ENCODE data around the gene UTP4. TPM values are rescaled to one million over a fixed set of nuclear protein-coding genes. Genes with fewer than 3 reads are reported as not detected.
"Not testable (repeated sequence)": the region's sequence is repeated elsewhere in the genome, so short reads cannot be mapped to it uniquely, and the experiment has no call there.

The UTP4 gene
- total and polyA plus RNA-seq, 11 donors, result 11.8 to 38.2 (median 28.3) TPM

DNA sequence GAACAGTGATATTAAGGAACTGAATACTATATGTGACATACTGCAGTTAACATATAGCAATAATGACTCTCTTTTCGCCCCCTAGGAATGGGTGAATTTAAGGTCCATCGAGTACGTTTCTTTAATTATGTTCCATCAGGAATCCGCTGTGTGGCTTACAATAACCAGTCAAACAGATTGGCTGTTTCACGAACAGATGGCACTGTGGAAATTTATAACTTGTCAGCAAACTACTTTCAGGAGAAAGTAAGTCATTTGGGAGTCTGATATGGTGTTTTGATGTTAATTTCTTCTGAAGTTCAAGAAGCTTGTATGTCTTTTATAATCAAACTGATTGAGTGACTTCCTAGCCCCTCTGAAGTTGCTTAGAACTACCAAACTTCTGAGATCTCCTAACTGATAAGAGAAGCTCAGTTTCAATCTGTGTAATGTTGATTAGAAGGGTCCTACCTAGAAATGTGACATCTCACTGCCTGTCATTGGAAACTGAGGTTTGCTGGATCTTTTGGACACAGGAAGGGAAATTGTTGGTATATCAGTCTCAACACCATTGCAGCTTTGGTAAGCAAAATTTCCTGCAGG lies 1.0 kb downstream of the UTP4 start:
- TF ChIP-seq, protein P1, sequence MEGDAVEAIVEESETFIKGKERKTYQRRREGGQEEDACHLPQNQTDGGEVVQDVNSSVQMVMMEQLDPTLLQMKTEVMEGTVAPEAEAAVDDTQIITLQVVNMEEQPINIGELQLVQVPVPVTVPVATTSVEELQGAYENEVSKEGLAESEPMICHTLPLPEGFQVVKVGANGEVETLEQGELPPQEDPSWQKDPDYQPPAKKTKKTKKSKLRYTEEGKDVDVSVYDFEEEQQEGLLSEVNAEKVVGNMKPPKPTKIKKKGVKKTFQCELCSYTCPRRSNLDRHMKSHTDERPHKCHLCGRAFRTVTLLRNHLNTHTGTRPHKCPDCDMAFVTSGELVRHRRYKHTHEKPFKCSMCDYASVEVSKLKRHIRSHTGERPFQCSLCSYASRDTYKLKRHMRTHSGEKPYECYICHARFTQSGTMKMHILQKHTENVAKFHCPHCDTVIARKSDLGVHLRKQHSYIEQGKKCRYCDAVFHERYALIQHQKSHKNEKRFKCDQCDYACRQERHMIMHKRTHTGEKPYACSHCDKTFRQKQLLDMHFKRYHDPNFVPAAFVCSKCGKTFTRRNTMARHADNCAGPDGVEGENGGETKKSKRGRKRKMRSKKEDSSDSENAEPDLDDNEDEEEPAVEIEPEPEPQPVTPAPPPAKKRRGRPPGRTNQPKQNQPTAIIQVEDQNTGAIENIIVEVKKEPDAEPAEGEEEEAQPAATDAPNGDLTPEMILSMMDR (IDR thresholded peaks at IDR 0.05), result no peak
- TF ChIP-seq POLR2A (IDR thresholded peaks at IDR 0.05), result no peak
- DNase-seq (no peak), ATAC-seq (no peak)
- Histone ChIP-seq H3K27ac (peak overlapping the region in 1 of 12 donors; percentile 90), H3K4me3 (peak overlapping the region in 11 of 12 donors; percentile 77 to 99 (median 89)), H3K27me3 (no peaks in the 10 kb centered on the region), H3K9me3 (no peaks in the 10 kb centered on the region), H3K4me1 (peaks cover 0 to 33% (median 19%) of the 10 kb centered on the region in 12 donors), H3K36me3 (peaks cover 0 to 29% (median 21%) of the 10 kb centered on the region in 9 donors)
- intact Hi-C loops (cut with DNase I), result loop anchor here in 1 of 10 donors (10.0 kb wide), 1 partner anchor 599 kb away; the partner anchor contains the start of gene ZFP90
- 40 to 61% (median 50%) methylated on average over 5 of the region's 5 CpGs for WGBS, 4 donors

DNA sequence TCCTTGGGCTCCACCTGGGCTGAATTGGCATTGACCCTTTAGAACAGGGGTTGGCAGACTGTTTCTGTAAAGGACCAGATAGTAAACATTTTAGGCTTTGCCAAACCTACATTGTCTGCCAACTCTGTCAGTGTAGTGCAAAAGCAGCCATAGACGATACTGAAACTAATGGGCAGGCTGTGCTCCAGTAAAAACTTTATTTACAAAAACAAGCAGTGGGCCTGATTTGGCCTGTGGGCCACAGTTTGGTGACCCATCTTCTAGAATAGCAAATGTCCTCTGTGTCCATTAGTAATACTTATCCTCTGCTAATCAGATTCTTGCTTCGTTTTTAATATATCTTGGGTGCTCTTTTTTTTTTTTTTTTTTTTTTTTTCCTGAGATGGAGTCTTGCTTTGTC lies 6.2 kb downstream of the UTP4 start:
- peaks cover 0 to 75% (median 69%) of the 10 kb centered on the region in 9 donors for H3K36me3 ChIP-seq
- intact Hi-C loops (cut with DNase I), result loop anchor here in 1 of 10 donors (10.0 kb wide), 1 partner anchor 604 kb away; the partner anchor contains the start of gene ZFP90
- H3K4me3 ChIP-seq, result no peak overlapping the region
- TF ChIP-seq POLR2A (IDR thresholded peaks at IDR 0.05), result no peak
- TF ChIP-seq, protein P1 (IDR thresholded peaks at IDR 0.05), result no peak
- no peaks in the 10 kb centered on the region for H3K27me3 ChIP-seq
- H3K9me3 ChIP-seq, result no peaks in the 10 kb centered on the region
- DNase-seq, result no peak
- H3K4me1 ChIP-seq, result peaks cover 0 to 7% (median 3%) of the 10 kb centered on the region in 12 donors
- ATAC-seq, result no peak
- no peak overlapping the region for H3K27ac ChIP-seq
- 68 to 87% (median 86%) methylated on average over 2 of the region's 2 CpGs for WGBS, 4 donors

DNA sequence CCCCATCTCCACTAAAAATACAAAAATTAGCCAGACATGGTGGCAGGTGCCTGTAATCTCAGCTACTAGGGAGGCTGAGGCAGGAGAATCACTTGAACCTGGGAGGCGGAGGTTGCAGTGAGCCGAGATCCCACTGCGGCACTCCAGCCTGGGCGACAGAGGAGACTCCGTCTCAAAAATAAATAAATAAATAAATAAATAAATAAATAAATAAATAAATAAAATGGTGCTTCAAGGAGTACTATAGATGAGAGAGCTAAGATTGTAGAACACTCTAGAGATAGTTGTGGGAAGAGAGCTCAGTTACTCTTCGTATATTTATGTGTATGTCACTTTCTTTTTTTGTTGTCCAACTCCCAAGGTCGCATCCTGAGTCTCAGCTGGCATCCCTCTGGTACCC lies 7.0 kb downstream of the UTP4 start:
- H3K27me3 ChIP-seq, H3K27ac ChIP-seq, DNase-seq, H3K4me3 ChIP-seq, ATAC-seq, H3K4me1 ChIP-seq, H3K9me3 ChIP-seq: not testable (repeated sequence)
- peaks cover 0 to 83% (median 77%) of the 10 kb centered on the region in 9 donors for H3K36me3 ChIP-seq
- intact Hi-C loops (cut with DNase I), result loop anchor here in 1 of 10 donors (10.0 kb wide), 1 partner anchor 605 kb away; the partner anchor contains the start of gene ZFP90
- WGBS, 4 donors, result 93 to 97% (median 96%) methylated on average over 7 of the region's 7 CpGs

DNA sequence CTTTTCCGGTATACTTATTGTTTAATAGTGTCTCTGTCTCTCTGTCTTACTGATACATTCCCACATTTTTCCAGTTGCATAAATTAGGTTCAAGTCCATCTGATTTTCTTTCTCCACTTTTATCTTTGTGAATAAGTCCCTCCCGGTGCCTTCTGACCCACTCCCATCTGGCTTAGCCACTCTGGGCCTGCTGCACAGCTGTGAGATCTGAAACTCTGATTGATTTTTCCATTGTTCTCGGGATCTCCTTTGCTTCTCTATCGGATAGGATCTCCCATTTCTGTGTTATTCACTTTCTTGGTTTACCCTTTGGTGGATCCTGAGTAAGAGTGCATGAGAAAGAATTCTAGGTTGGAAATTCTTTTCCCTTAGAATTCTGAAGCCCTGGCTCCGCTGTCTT lies 8.6 kb downstream of the UTP4 start:
- Histone ChIP-seq H3K27ac (no peak overlapping the region), H3K4me3 (no peak overlapping the region), H3K4me1 (no peaks in the 10 kb centered on the region), H3K27me3 (no peaks in the 10 kb centered on the region), H3K36me3 (peaks cover 0 to 96% (median 91%) of the 10 kb centered on the region in 9 donors), H3K9me3 (no peaks in the 10 kb centered on the region)
- intact Hi-C loops (cut with DNase I), result no loop called here
- 88 to 96% (median 90%) methylated on average over 5 of the region's 5 CpGs for WGBS, 4 donors
- ATAC-seq (no peak), DNase-seq (no peak)
- no peak for TF ChIP-seq POLR2A (IDR thresholded peaks at IDR 0.05)
- TF ChIP-seq, protein P1 (IDR thresholded peaks at IDR 0.05), result no peak

All from heart left ventricle (tissue), 16 donors.